Panc1 (cell line): ENCODE data around the gene DIAPH2. TPM values are rescaled to one million over a fixed set of nuclear protein-coding genes. Genes with fewer than 3 reads are reported as not detected.

Experiments used
- ATAC-seq: fragments of 200-7000 bp; cut with Tn5 transposase; 2 replicates; pipeline ENCODE4 v1.9.1; 2020; ENCODE audit warnings: mild to moderate bottlenecking, moderate library complexity
- BruUV-seq: library from RNA; stranded (reverse); fragments of 400-500 nt; replicated peaks from 2 replicates; lab custom pipeline; 2021; lab: Mats Ljungman, UMichigan
- CTCF ChIA-PET: fragments of 300-600 bp; sonication (Branson Sonifier 250); formaldehyde crosslinking; loops from one replicate; lab custom pipeline; 2022; ENCODE audit warnings: antibody characterized with exemption; lab: Charles Lee
- POLR2A ChIA-PET: fragments of 300-600 bp; sonication (Branson Sonifier 250); formaldehyde crosslinking; loops from one replicate; lab custom pipeline; 2022; ENCODE audit warnings: antibody characterized with exemption; lab: Charles Lee
- DNase-seq: peaks from one replicate; pipeline ENCODE4 v3.0.0-alpha.2; 2010; ENCODE audit warnings: low read depth, low spot score
- H3K27ac ChIP-seq: 2 replicates; pipeline ENCODE4 v1.5.1; 2011; ENCODE audit warnings: mild to moderate bottlenecking, low read length, inconsistent platforms
- H3K27me3 ChIP-seq: fragments of 200-500 bp; sonication (Bioruptor generic); 2 replicates; pipeline ENCODE4 v1.6.0; 2014; ENCODE audit warnings: low read length, inconsistent platforms; ENCODE audit not compliant: control insufficient read depth, insufficient read depth
- H3K36me3 ChIP-seq: fragments of 200-500 bp; sonication (Bioruptor generic); 2 replicates; pipeline ENCODE4 v1.5.1; 2014; ENCODE audit warnings: inconsistent platforms, mild to moderate bottlenecking, low read length, moderate library complexity; ENCODE audit not compliant: control insufficient read depth, insufficient read depth
- H3K4me1 ChIP-seq: 2 replicates; pipeline ENCODE4 v1.5.1; 2011; ENCODE audit warnings: inconsistent platforms, mild to moderate bottlenecking, low read length, moderate library complexity; ENCODE audit not compliant: control insufficient read depth, insufficient read depth
- H3K4me3 ChIP-seq, 2 experiments: 2 replicates each; pipeline ENCODE4 v1.5.1; 2011 to 2012; ENCODE audit warnings: low read depth in 2 of 2, low read length in 2 of 2, mild to moderate bottlenecking in 2 of 2, inconsistent platforms in 1 of 2, moderate library complexity in 1 of 2
- H3K9me3 ChIP-seq: fragments of 200-500 bp; sonication (Bioruptor generic); 2 replicates; pipeline ENCODE4 v1.5.1; 2014; ENCODE audit warnings: low read depth, mild to moderate bottlenecking, inconsistent platforms, low read length, moderate library complexity; ENCODE audit not compliant: control insufficient read depth, insufficient read depth
- CTCF ChIP-seq: fragments of 450-650 bp; IDR thresholded peaks from 2 replicates; pipeline ENCODE4 v1.5.1; 2017; ENCODE audit warnings: mild to moderate bottlenecking
- POLR2AphosphoS5 ChIP-seq: IDR thresholded peaks from 2 replicates; pipeline ENCODE4 v1.6.1; 2012; ENCODE audit warnings: mild to moderate bottlenecking, low read depth, low read length, moderate library complexity
- REST ChIP-seq, 2 experiments: IDR thresholded peaks; 2 replicates each; pipeline ENCODE4 v1.6.1; 2011 to 2012; ENCODE audit warnings: low read depth in 2 of 2, control low read depth in 1 of 2, low read length in 1 of 2, mild to moderate bottlenecking in 1 of 2, moderate library complexity in 1 of 2; ENCODE audit not compliant: insufficient read depth in 1 of 2
- SIN3A ChIP-seq: IDR thresholded peaks from 2 replicates; pipeline ENCODE4 v1.6.1; 2012; ENCODE audit warnings: low read depth, mild to moderate bottlenecking, low read length, moderate library complexity, borderline replicate concordance; ENCODE audit not compliant: insufficient read depth
- TCF7L2 ChIP-seq: IDR thresholded peaks from 2 replicates; pipeline ENCODE4 v1.6.1; 2011; ENCODE audit warnings: mild to moderate bottlenecking, low read depth, low read length, inconsistent platforms
- in situ Hi-C: cut with HindIII; loops from 2 replicates; pipeline ENCODE4 v1.10.0; 2016; ENCODE audit warnings: low sequenced_read_pairs, low pct_unique_long_range_greater_than_20kb
- intact Hi-C: fragments of 100-400 bp; cut with micrococcal nuclease; formaldehyde crosslinking; loops from one replicate; pipeline ENCODE4 v1.10.0; 2022; ENCODE audit not compliant: unreplicated experiment
- total RNA-seq: library from RNA; stranded (reverse); gene quantifications from one replicate; pipeline ENCODE4 v1.2.1, GENCODE V29; 2021; ENCODE audit not compliant: unreplicated experiment

Gene DIAPH2
- total RNA-seq, 1 experiment from 2014 or later: 17.0 TPM

- Histone ChIP-seq H3K27ac (no peak overlapping the region), H3K27me3 (no peaks in the 10 kb centered on the region), H3K4me1 (no peaks in the 10 kb centered on the region), H3K36me3 (no peaks in the 10 kb centered on the region), H3K9me3 (no peaks in the 10 kb centered on the region), H3K4me3 (no peak overlapping the region)
- POLR2A ChIA-PET: no interaction called here
- intact Hi-C loops: no loop called here
- in situ Hi-C loops: no loop called here
- TF ChIP-seq SIN3A (no peak), POLR2AphosphoS5 (no peak), REST (IDR thresholded peaks at IDR 0.05; ENCODE audit: insufficient read depth in 1 of 2, low read depth in 2 of 2, low read length in 1 of 2) (no peak), CTCF (no peak), TCF7L2 (no peak)
- DNase-seq (no peak), ATAC-seq (no peak)
- BruUV-seq: no TSS peak
- CTCF ChIA-PET: no interaction called here
Measured at GRCh38 chrX:96655947-96656623, 28.6 kb upstream of the DIAPH2 start.

- Histone ChIP-seq H3K4me1 (no peaks in the 10 kb centered on the region; the same call in 1 of the 2 replicates), H3K27me3 (no peaks in the 10 kb centered on the region), H3K36me3 (no peaks in the 10 kb centered on the region), H3K27ac (no peak overlapping the region), H3K9me3 (no peaks in the 10 kb centered on the region), H3K4me3 (no peak overlapping the region)
- no peak for TF ChIP-seq REST (IDR thresholded peaks at IDR 0.05; ENCODE audit: insufficient read depth in 1 of 2, low read depth in 2 of 2, low read length in 1 of 2)
- TF ChIP-seq SIN3A: no peak
- no peak for TF ChIP-seq POLR2AphosphoS5
- TF ChIP-seq CTCF: no peak
- TF ChIP-seq TCF7L2: no peak
- DNase-seq: no peak
- no peak for ATAC-seq
- ChIA-PET CTCF (no interaction called here), POLR2A (no interaction called here)
- no TSS peak for BruUV-seq
- intact Hi-C loops (loop anchor here (10.0 kb wide), 1 partner anchor 308 kb away; no protein-coding TSS in a partner anchor), in situ Hi-C loops (no loop called here)
Measured at GRCh38 chrX:96682516-96682915, 2.1 kb upstream of the DIAPH2 start.
